GM12878 (cell line): ENCODE data around the gene AKR1C4. TPM values are rescaled to one million over a fixed set of nuclear protein-coding genes. Genes with fewer than 3 reads are reported as not detected.

Source experiments
- ATAC-seq: fragments of 200-7000 bp; cut with Tn5 transposase; 3 replicates; pipeline ENCODE4 v1.9.1; 2020; ENCODE audit warnings: mild to moderate bottlenecking, moderate library complexity
- BruUV-seq: library from RNA; stranded (reverse); fragments of 400-500 nt; replicated peaks from 2 replicates; lab custom pipeline; 2021; lab: Mats Ljungman, UMichigan
- CTCF ChIA-PET: fragments of 300-600 bp; sonication (Branson Sonifier 250); formaldehyde crosslinking; extraction: SDS; loops from one replicate; lab custom pipeline; 2021; ENCODE audit warnings: inconsistent platforms; lab: Yijun Ruan, JAX
- POLR2A ChIA-PET: fragments of 350-600 bp; formaldehyde crosslinking; extraction: SDS; loops from one replicate; lab custom pipeline; 2021; ENCODE audit warnings: inconsistent platforms; lab: Charles Lee
- RAD21 ChIA-PET: fragments of 300-600 bp; sonication (Branson Sonifier 250); formaldehyde crosslinking; loops from one replicate; lab custom pipeline; 2023; ENCODE audit warnings: antibody characterized with exemption; ENCODE audit not compliant: unreplicated experiment; lab: Charles Lee
- SMC1A ChIA-PET: fragments of 300-600 bp; sonication (Branson Sonifier 250); formaldehyde crosslinking; loops from one replicate; lab custom pipeline; 2023; ENCODE audit not compliant: unreplicated experiment, uncharacterized antibody; lab: Charles Lee
- DNase-seq: peaks from one replicate; pipeline ENCODE4 v3.0.0-alpha.2; 2011; ENCODE audit warnings: low read depth, low spot score
- FAIRE-seq: peaks from 3 replicates; lab custom pipeline; 2011; peaks lifted over from hg19 to GRCh38; lab: Jason Lieb, UNC
- H2AFZ ChIP-seq: 2 replicates; pipeline ENCODE4 v1.6.0; 2011; ENCODE audit warnings: low read depth, low read length, control low read depth; ENCODE audit not compliant: control insufficient read depth
- H3K27ac ChIP-seq: 2 replicates; pipeline ENCODE4 v1.5.1; 2011; ENCODE audit warnings: control low read depth; ENCODE audit not compliant: control insufficient read depth, insufficient read depth
- H3K27me3 ChIP-seq, 2 experiments: replicated peaks in 1 of 2; 2 replicates each; pipeline versions ENCODE4 v1.6.0 to v1.6.1; 2011; ENCODE audit warnings: low read length in 1 of 2; ENCODE audit not compliant: control insufficient read depth in 2 of 2, insufficient read depth in 2 of 2
- H3K36me3 ChIP-seq, 2 experiments: 2 replicates each; pipeline ENCODE4 v1.5.1; 2011; ENCODE audit warnings: low read length in 1 of 2; ENCODE audit not compliant: control insufficient read depth in 2 of 2, insufficient read depth in 2 of 2
- H3K4me1 ChIP-seq: 2 replicates; pipeline ENCODE4 v1.6.1; 2011; ENCODE audit warnings: mild to moderate bottlenecking, low read length, moderate library complexity, mixed read lengths; ENCODE audit not compliant: control insufficient read depth, insufficient read depth
- H3K4me2 ChIP-seq: 2 replicates; pipeline ENCODE4 v1.6.0; 2011; ENCODE audit warnings: control low read depth; ENCODE audit not compliant: control insufficient read depth, insufficient read depth
- H3K4me3 ChIP-seq: fragments of 200-600 bp; sonication (generic); 2 replicates; pipeline ENCODE4 v1.5.1; 2016
- H3K79me2 ChIP-seq: 2 replicates; pipeline ENCODE4 v1.6.0; 2011; ENCODE audit warnings: low read length; ENCODE audit not compliant: control insufficient read depth, insufficient read depth
- H3K9ac ChIP-seq: 2 replicates; pipeline ENCODE4 v1.8.0; 2011; ENCODE audit warnings: low read length, control low read depth, mixed read lengths; ENCODE audit not compliant: control insufficient read depth, insufficient read depth
- H3K9me3 ChIP-seq: replicated peaks from 3 replicates; pipeline ENCODE4 v1.5.1; 2011; ENCODE audit warnings: mild to moderate bottlenecking, low read length; ENCODE audit not compliant: control insufficient read depth, insufficient read depth
- H4K20me1 ChIP-seq: 2 replicates; pipeline ENCODE4 v1.6.0; 2011; ENCODE audit not compliant: control insufficient read depth, insufficient read depth
- ATF7 ChIP-seq: fragments of 450-650 bp; IDR thresholded peaks from 2 replicates; pipeline ENCODE4 v1.6.1; 2016; ENCODE audit warnings: low read depth, mild to moderate bottlenecking
- BCL3 ChIP-seq: IDR thresholded peaks from 2 replicates; pipeline ENCODE4 v1.6.1; 2011; ENCODE audit warnings: borderline replicate concordance, low read depth, mild to moderate bottlenecking, moderate library complexity, low read length; ENCODE audit not compliant: insufficient read depth, poor library complexity, severe bottlenecking
- CBFB ChIP-seq: IDR thresholded peaks from 2 replicates; pipeline ENCODE4 v1.6.1; 2016; ENCODE audit warnings: antibody characterized with exemption, low read depth
- CEBPB ChIP-seq, 2 experiments: fragments of 150-350 bp in 1 of 2; IDR thresholded peaks; 2 replicates each; pipeline ENCODE4 v1.6.1; 2012 to 2014; ENCODE audit warnings: low read depth in 2 of 2, low read length in 2 of 2, borderline replicate concordance in 1 of 2, inconsistent platforms in 1 of 2
- KLF5 ChIP-seq: fragments of 450-650 bp; IDR thresholded peaks from 2 replicates; pipeline ENCODE4 v1.6.1; 2014; ENCODE audit warnings: mild to moderate bottlenecking; ENCODE audit not compliant: partially characterized antibody
- PBX3 ChIP-seq: IDR thresholded peaks from 2 replicates; pipeline ENCODE4 v1.6.1; 2011; ENCODE audit warnings: mild to moderate bottlenecking, low read depth, low read length, moderate library complexity; ENCODE audit not compliant: insufficient replicate concordance
- REST ChIP-seq: IDR thresholded peaks from 2 replicates; pipeline ENCODE4 v1.6.1; 2012; ENCODE audit warnings: mild to moderate bottlenecking, low read depth, low read length
- SIN3A ChIP-seq: IDR thresholded peaks from 2 replicates; pipeline ENCODE4 v1.6.1; 2012; ENCODE audit warnings: low read depth, low read length, improper control_type of control experiment
- TCF7 ChIP-seq: IDR thresholded peaks from 2 replicates; pipeline ENCODE4 v1.6.1; 2014; ENCODE audit warnings: antibody characterized with exemption, borderline replicate concordance
- USF1 ChIP-seq: IDR thresholded peaks from 2 replicates; pipeline ENCODE4 v1.6.1; 2011; ENCODE audit warnings: borderline replicate concordance, low read depth, mild to moderate bottlenecking, moderate library complexity, mixed read lengths, low read length; ENCODE audit not compliant: insufficient read depth; ENCODE audit errors: extremely low read length
- ZNF217 ChIP-seq: fragments of 450-650 bp; IDR thresholded peaks from 2 replicates; pipeline ENCODE4 v1.6.1; 2017; ENCODE audit warnings: antibody characterized with exemption, mild to moderate bottlenecking
- ZNF592 ChIP-seq: fragments of 450-650 bp; IDR thresholded peaks from 2 replicates; pipeline ENCODE4 v1.6.1; 2017; ENCODE audit warnings: mild to moderate bottlenecking, moderate library complexity
- ZNF622 ChIP-seq: fragments of 450-650 bp; IDR thresholded peaks from 2 replicates; pipeline ENCODE4 v1.6.1; 2017; ENCODE audit warnings: mild to moderate bottlenecking, inconsistent platforms
- WGBS: methylation state at CpG from one replicate; pipeline ENCODE4 v1.1.6; 2016; ENCODE audit warnings: low lambda C conversion rate; ENCODE audit not compliant: insufficient replicate concordance, insufficient coverage; ENCODE audit errors: missing lambda C conversion rate; 5-methylcytosine and 5-hydroxymethylcytosine counted together
- in situ Hi-C: fragments of 300-500 bp; cut with MboI; formaldehyde crosslinking; loops from 9 replicates; pipeline ENCODE4 v1.14.3; 2018; ENCODE audit warnings: mixed read lengths
- intact Hi-C: fragments of 100-400 bp; cut with micrococcal nuclease; formaldehyde crosslinking; loops from one replicate; pipeline ENCODE4 v1.14.2; 2022; ENCODE audit not compliant: unreplicated experiment
- polyA plus RNA-seq, 11 experiments: library from polyadenylated mRNA; depleted of rRNA in 4 of 11; unstranded in 6 of 11; stranded (reverse) in 5 of 11; fragments of >200 nt; fragmentation: Nextera tagmentation in 4 of 11; fragmentation: Illumina TruSeq in 1 of 11; extraction: Ambion mirVana in 4 of 11; extraction: Trizol in 1 of 11; gene quantifications; 1 replicate in 1 of 11; 2 replicates in 10 of 11; pipeline versions ENCODE4 v1.2.1 to v1.2.3, GENCODE V29; 2011 to 2016; ENCODE audit warnings: inconsistent platforms in 2 of 11, missing spikeins in 2 of 11, low read depth in 1 of 11
- total RNA-seq, 4 experiments: library from RNA; depleted of rRNA in 3 of 4; stranded (reverse); fragments of >200 nt in 3 of 4; fragmentation: Illumina TruSeq in 1 of 4; extraction: Trizol in 1 of 4; gene quantifications; 2 replicates each; pipeline versions ENCODE4 v1.2.1 to v1.2.3, GENCODE V29; 2013 to 2021

Gene AKR1C4
- total and polyA plus RNA-seq, 10 of the 15 experiments (the other 5 are each of a cell fraction or from before 2014, with no cell fraction given), result 0.20 TPM; not detected in 9

GRCh38 chr10:5243521-5243987 lies 46.9 kb downstream of the AKR1C4 start:
- Histone ChIP-seq H3K27me3 (no peaks in the 10 kb centered on the region), H3K27ac (no peak overlapping the region), H3K4me2 (no peak overlapping the region), H2AFZ (no peak overlapping the region), H3K4me1 (no peaks in the 10 kb centered on the region), H3K9ac (no peak overlapping the region), H3K9me3 (no peaks in the 10 kb centered on the region), H3K4me3 (no peak overlapping the region), H3K79me2 (no peaks in the 10 kb centered on the region), H4K20me1 (no peaks in the 10 kb centered on the region), H3K36me3 (no peaks in the 10 kb centered on the region)
- ChIA-PET CTCF (no interaction called here), RAD21 (no interaction called here), SMC1A (no interaction called here), POLR2A (no interaction called here)
- ATAC-seq (no peak), FAIRE-seq (no peak), DNase-seq (no peak)
- in situ Hi-C loops (no loop called here), intact Hi-C loops (no loop called here)
- TF ChIP-seq CBFB, result no peak
- TF ChIP-seq ZNF622, result no peak
- no peak for TF ChIP-seq SIN3A
- TF ChIP-seq ZNF217, result no peak
- TF ChIP-seq ATF7, result no peak
- no peak for TF ChIP-seq ZNF592
- no peak for TF ChIP-seq CEBPB (IDR thresholded peaks at IDR 0.05; ENCODE audit: borderline replicate concordance in 1 of 2, low read depth in 2 of 2, low read length in 2 of 2)
- TF ChIP-seq TCF7, result no peak
- no peak for TF ChIP-seq BCL3
- TF ChIP-seq KLF5, result no peak
- no peak for TF ChIP-seq REST
- no peak for TF ChIP-seq PBX3
- no peak for TF ChIP-seq USF1
- WGBS, result 22% methylated on average over 1 of the region's 1 CpG
- BruUV-seq, result no TSS peak
